GM19438 (cell line): ENCODE data around the gene ASPSCR1.
"Not testable (repeated sequence)": the region's sequence is repeated elsewhere in the genome, so short reads cannot be mapped to it uniquely, and the experiment has no call there.

Source experiments
- ATAC-seq: cut with Tn5 transposase; IDR thresholded peaks from one replicate; pipeline ENCODE4 v1.9.1; 2021; ENCODE audit warnings: low read depth; ENCODE audit not compliant: unreplicated experiment

Gene ASPSCR1

GRCh38 chr17:81941484-81942166 is 35.8 kb upstream of the ASPSCR1 start:
- no peak for ATAC-seq

GRCh38 chr17:81942167-81942553 is 35.3 kb upstream of the ASPSCR1 start:
- ATAC-seq, result no peak

- ATAC-seq, result no peak
These were observed 32.6 kb upstream of the ASPSCR1 start for GRCh38 chr17:81944858-81945257.

- ATAC-seq, result no peak
These were observed 30.2 kb upstream of the ASPSCR1 start, which contains the start of gene MYADML2 for GRCh38 chr17:81947189-81947588. Gene MYADML2, minus strand, starts transcription at chr17:81947233. Its CDS starts 5,492 bp downstream, at chr17:81941741.

GRCh38 chr17:81948635-81949378 is 28.6 kb upstream of the ASPSCR1 start:
- ATAC-seq, result no peak

- no peak for ATAC-seq
These were observed 26.9 kb upstream of the ASPSCR1 start for GRCh38 chr17:81950501-81950900.

GRCh38 chr17:81951785-81952684 is 25.4 kb upstream of the ASPSCR1 start:
- no peak for ATAC-seq

GRCh38 chr17:81952792-81953228 is 24.6 kb upstream of the ASPSCR1 start:
- ATAC-seq, result no peak

- ATAC-seq, result not testable (repeated sequence)
These were observed 24.0 kb upstream of the ASPSCR1 start for GRCh38 chr17:81953443-81953842.

GRCh38 chr17:81954131-81955057 is 23.0 kb upstream of the ASPSCR1 start:
- ATAC-seq, result no peak

GRCh38 chr17:81955058-81955681 is 22.3 kb upstream of the ASPSCR1 start:
- ATAC-seq, result no peak

GRCh38 chr17:81955756-81956544 is 21.5 kb upstream of the ASPSCR1 start:
- no peak for ATAC-seq

GRCh38 chr17:81956607-81957589 is 20.5 kb upstream of the ASPSCR1 start:
- ATAC-seq, result no peak

GRCh38 chr17:81957691-81958432 is 19.6 kb upstream of the ASPSCR1 start:
- no peak for ATAC-seq

GRCh38 chr17:81958633-81959342 is 18.6 kb upstream of the ASPSCR1 start:
- ATAC-seq, result no peak
